ENCODE results near the gene TLDC2.
A peak's percentile ranks its signal among the peaks of the same experiment; 100 is the strongest.

The TLDC2 gene

DNA sequence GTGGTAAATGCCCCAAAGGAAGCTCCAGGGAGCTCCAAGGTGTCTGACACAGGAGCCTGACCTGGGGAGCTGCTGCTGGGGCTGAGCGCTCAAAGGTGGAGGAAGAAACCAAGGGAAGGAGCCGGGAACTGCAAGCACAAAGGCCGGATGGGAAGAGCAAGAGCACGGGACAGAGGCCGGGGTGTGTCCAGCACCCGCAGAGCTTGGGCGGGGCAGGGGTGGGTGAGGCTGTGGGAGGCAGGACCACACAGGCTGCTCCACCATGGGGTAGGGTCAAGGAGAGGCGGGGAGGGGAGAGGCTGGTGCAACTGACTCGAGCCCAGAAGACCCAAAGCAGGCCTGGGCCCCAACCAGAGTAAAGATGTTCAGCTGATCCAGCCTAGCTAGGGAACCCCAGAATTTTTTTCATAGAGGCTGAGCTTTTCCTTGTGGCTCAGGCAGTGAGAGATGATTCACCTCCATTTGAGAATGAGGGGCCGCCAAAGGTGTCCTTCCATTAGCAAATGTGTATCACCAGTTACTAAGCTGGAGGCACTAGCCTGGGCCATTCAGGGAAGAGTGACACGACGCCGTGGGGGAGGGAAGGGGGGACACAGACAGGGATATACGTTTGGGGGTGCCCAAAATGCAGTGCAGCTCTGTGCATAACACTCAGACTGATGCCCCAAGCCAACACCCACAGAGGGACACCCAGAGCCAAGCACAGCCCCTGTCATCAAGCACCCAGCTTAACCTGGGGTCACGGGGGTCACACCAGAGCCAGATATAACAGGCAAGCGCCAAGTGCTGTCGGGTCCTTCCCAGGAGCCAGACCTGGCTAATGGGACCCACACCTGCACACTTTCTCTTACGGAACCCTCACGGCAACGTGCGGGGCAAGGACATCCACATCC lies 21.3 kb upstream of the TLDC2 start:
- Histone ChIP-seq H3K4me1 (ENCODE audit: control insufficient read depth, insufficient read depth, low read length) (peaks cover 49% of the 10 kb centered on the region), H3K27me3 (ENCODE audit: control insufficient read depth, insufficient read depth, low read length) (no peaks in the 10 kb centered on the region), H3K9me3 (ENCODE audit: control insufficient read depth, low read length) (peaks cover 3% of the 10 kb centered on the region), H3K36me3 (ENCODE audit: control insufficient read depth, insufficient read depth, low read length) (no peaks in the 10 kb centered on the region), H3K4me3 (ENCODE audit: low read length) (no peak overlapping the region), H3K9ac (ENCODE audit: low read length) (no peak overlapping the region)

DNA sequence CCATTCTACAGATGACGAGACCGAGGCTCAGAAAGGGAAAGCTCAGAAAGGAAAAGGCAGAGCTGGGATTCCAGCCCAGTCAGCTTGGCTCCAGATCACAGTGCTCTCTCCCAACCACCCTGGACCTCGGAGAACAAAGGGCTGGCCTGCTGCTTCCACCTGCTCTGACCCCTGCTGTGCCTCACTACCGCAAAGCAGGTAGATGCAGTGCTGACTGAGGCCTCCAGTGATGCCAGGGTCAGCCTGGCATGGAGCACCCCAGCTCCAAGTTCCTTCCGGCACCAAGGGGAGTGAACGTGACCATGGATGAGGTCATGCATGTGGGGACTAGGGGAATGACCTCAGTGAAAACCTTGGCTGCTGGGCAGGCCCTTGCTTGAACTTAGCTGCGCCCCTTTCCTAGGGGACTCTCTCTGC lies 20.7 kb upstream of the TLDC2 start:
- no peak overlapping the region for H3K9ac ChIP-seq (ENCODE audit: low read length)

DNA sequence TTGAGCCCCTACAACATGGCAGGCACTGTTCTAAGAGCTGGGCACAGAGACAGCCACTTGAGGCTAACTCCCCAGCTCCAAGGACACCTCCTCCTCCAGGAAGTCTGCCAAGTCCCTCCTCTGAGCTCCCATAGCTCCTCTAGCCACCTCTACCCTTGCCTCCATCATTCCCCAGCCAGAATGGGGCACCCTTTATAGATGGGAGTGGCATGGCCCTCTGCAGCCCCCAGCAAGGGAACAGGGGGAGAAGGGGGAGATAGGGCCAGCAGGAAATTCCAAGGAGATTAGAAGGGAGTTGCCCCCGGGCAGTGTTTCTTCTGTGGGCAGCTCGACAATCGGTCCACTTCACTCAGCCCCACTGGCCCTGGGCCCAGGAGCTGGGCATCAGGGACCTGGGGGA lies 19.7 kb upstream of the TLDC2 start:
- H3K36me3 ChIP-seq (ENCODE audit: control insufficient read depth, insufficient read depth, low read length) = no peaks in the 10 kb centered on the region
- H3K9me3 ChIP-seq (ENCODE audit: control insufficient read depth, low read length) = no peaks in the 10 kb centered on the region
- H3K9ac ChIP-seq (ENCODE audit: low read length) = no peak overlapping the region
- H3K4me1 ChIP-seq (ENCODE audit: control insufficient read depth, insufficient read depth, low read length) = peaks cover 63% of the 10 kb centered on the region
- no peak overlapping the region for H3K4me3 ChIP-seq (ENCODE audit: low read length)
- H3K27me3 ChIP-seq (ENCODE audit: control insufficient read depth, insufficient read depth, low read length) = no peaks in the 10 kb centered on the region

More for the DNA sequence above, 20.7 kb upstream of the TLDC2 start:
- Histone ChIP-seq H3K27me3 (ENCODE audit: control insufficient read depth, insufficient read depth, low read length) (no peaks in the 10 kb centered on the region), H3K4me1 (ENCODE audit: control insufficient read depth, insufficient read depth, low read length) (peaks cover 53% of the 10 kb centered on the region), H3K9me3 (ENCODE audit: control insufficient read depth, low read length) (peaks cover 3% of the 10 kb centered on the region), H3K4me3 (ENCODE audit: low read length) (no peak overlapping the region), H3K36me3 (ENCODE audit: control insufficient read depth, insufficient read depth, low read length) (no peaks in the 10 kb centered on the region)

DNA sequence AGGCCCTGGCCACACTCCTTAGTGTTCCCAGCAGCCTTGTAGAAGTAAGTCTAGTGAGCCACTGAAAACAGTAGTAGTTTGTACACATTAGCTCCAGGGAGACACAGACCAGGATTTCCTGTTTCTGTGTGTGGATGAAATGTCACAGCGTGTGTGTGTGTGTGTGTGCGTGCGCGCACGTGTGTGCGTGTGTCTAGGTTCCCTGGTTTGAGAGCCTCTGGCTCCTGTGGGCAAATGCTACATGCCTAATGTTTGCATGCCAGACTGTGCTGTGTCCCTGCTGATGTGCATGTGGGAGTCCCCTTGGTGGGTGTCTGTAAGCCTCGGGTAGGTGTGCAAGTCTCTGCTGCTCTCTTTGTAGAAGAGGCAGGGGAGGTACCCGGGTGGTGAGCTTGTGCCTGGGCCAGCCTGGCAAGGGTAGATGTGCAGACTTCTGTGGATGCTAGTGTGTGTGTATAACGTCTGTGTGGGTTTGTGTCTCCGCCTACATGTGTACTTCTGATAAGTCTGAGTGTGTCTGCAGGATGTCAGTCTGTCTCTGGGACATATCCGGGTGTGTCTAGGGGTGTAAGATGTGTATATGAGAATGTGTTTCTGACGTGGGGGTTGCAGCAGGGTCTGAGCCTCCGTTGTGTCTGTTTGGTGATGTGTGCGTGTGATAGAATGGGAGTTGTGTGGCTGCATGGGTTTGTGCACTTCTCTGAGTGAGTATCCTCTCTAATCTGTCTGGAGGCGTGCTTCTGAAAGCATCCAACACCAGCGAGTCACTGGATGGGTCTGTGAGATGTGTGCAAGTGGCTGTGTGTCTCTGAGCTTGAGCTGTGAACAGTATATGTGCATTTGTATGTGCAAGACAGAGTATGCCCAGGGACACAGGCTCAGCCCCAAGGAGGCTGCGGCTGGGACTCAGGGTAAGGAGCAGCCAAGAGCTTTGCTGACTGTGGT lies 19.0 kb upstream of the TLDC2 start:
- peaks cover 6% of the 10 kb centered on the region for H3K27me3 ChIP-seq (ENCODE audit: control insufficient read depth, insufficient read depth, low read length)
- no peaks in the 10 kb centered on the region for H3K36me3 ChIP-seq (ENCODE audit: control insufficient read depth, insufficient read depth, low read length)
- H3K4me1 ChIP-seq (ENCODE audit: control insufficient read depth, insufficient read depth, low read length) = peaks cover 63% of the 10 kb centered on the region
- no peaks in the 10 kb centered on the region for H3K9me3 ChIP-seq (ENCODE audit: control insufficient read depth, low read length)
- no peak overlapping the region for H3K4me3 ChIP-seq (ENCODE audit: low read length)
- no peak overlapping the region for H3K9ac ChIP-seq (ENCODE audit: low read length)

DNA sequence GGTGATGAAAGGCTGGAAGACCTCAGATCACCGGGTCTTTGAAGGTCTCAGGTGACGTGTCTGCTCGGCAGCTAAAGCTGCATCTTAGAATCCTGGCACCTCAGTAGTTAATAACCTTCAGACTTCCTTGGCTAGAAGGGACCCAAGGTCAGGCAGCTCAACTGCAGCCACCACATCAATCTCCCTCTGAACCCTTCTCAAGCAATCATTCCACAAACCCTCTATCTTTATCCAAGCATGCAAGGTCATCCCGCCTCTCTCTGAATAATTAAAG lies 16.7 kb upstream of the TLDC2 start:
- Histone ChIP-seq H3K36me3 (ENCODE audit: control insufficient read depth, insufficient read depth, low read length) (no peaks in the 10 kb centered on the region), H3K27me3 (ENCODE audit: control insufficient read depth, insufficient read depth, low read length) (peaks cover 12% of the 10 kb centered on the region), H3K9ac (ENCODE audit: low read length) (no peak overlapping the region), H3K9me3 (ENCODE audit: control insufficient read depth, low read length) (no peaks in the 10 kb centered on the region), H3K4me1 (ENCODE audit: control insufficient read depth, insufficient read depth, low read length) (peaks cover 54% of the 10 kb centered on the region), H3K4me3 (ENCODE audit: low read length) (no peak overlapping the region)

DNA sequence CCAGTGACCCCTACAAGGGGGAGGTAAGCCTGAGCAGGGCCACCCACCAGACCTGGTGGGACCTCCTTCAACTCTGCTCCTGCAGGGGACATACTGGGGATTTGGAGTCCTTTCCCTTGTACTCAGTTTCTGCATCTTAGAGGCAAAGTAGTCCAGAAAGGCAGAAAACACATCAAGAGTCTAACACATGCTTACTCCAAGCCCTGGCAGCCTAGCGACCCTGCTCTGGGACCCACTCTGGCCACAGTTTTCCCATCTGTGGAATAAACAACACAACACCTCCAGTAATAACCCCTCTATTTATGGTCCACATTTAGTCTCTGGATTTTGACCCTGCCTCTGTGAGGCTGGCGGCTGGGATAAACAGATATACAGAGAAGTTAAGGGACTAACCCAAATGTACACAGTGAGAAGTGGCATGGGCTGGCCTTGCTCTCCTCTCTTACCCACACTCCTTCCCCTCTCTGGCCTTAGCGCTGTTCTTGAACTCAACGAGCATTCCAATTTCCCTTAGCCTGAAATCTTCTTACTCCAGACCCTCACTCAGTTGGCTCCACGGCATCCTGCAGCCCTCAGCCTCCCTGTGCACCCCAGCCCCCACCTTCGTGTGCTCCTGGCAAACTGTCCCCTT lies 16.1 kb upstream of the TLDC2 start:
- Histone ChIP-seq H3K4me3 (ENCODE audit: low read length) (no peak overlapping the region), H3K9me3 (ENCODE audit: control insufficient read depth, low read length) (no peaks in the 10 kb centered on the region), H3K36me3 (ENCODE audit: control insufficient read depth, insufficient read depth, low read length) (no peaks in the 10 kb centered on the region), H3K27me3 (ENCODE audit: control insufficient read depth, insufficient read depth, low read length) (peaks cover 12% of the 10 kb centered on the region), H3K4me1 (ENCODE audit: control insufficient read depth, insufficient read depth, low read length) (peaks cover 55% of the 10 kb centered on the region), H3K9ac (ENCODE audit: low read length) (peak overlapping the region; percentile 15)

DNA sequence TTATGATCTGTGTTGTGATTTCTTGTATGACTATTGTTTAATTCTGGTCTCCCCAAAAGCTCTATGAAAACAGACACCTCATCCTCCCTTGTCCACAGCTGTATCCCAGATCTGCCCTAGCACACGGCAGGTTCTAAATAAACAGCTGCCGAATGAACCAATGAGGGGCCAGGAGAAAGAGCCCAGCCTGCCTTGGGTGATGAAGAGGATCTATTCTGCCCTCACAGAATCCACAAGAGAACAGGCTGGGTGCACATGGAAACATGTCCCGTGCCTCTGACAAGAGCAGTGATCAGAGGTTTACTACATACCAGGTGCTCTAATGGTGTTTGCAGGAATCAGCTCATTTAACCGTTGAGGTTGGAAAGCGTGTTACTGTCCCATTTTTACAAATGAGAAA lies 15.6 kb upstream of the TLDC2 start:
- peak overlapping the region; percentile 15 for H3K9ac ChIP-seq (ENCODE audit: low read length)
- H3K9me3 ChIP-seq (ENCODE audit: control insufficient read depth, low read length) = no peaks in the 10 kb centered on the region
- no peak overlapping the region for H3K4me3 ChIP-seq (ENCODE audit: low read length)
- peaks cover 12% of the 10 kb centered on the region for H3K27me3 ChIP-seq (ENCODE audit: control insufficient read depth, insufficient read depth, low read length)
- H3K36me3 ChIP-seq (ENCODE audit: control insufficient read depth, insufficient read depth, low read length) = no peaks in the 10 kb centered on the region
- peaks cover 52% of the 10 kb centered on the region for H3K4me1 ChIP-seq (ENCODE audit: control insufficient read depth, insufficient read depth, low read length)

DNA sequence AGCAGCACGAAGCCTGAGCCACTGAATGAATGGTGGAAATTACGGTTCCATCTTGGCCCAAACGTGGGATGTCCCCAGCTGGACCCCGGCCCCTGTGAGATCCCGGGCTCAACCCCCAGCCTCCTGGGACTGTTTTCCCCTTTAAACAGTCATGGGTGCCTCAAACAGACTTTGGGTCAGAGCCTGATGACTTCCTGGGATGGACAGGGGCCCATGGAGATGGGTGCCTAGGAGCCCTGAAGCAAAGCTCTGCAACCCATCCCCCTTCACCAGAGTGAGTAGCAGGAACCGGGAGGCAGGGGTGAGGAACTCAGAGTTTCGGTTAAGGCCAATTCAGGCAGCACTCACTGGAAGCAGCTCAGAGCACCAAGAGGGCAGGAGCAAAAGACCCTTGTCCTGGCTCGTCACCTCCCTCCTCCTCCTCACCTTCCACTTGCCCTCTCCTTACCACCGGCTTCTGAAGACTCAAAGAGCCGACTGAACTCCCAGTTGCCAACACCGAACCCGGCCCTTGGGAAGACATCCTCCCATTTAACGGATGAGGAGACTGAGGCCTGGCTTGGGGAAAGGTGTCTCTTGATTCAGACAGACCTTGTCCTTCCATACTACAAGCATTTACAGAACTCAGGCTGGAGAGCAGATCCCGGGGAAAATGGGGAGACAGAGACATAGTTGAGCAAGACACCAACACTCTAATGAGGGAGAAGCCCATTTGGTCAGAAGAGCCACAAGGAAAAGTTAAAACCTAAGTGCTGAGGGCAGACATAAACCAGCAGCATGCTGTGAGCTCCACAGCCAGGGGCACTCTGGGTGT lies 14.9 kb upstream of the TLDC2 start:
- peaks cover 45% of the 10 kb centered on the region for H3K4me1 ChIP-seq (ENCODE audit: control insufficient read depth, insufficient read depth, low read length)
- peak overlapping the region; percentile 59 for H3K9ac ChIP-seq (ENCODE audit: low read length)
- H3K27me3 ChIP-seq (ENCODE audit: control insufficient read depth, insufficient read depth, low read length) = peaks cover 12% of the 10 kb centered on the region
- no peaks in the 10 kb centered on the region for H3K36me3 ChIP-seq (ENCODE audit: control insufficient read depth, insufficient read depth, low read length)
- no peaks in the 10 kb centered on the region for H3K9me3 ChIP-seq (ENCODE audit: control insufficient read depth, low read length)
- H3K4me3 ChIP-seq (ENCODE audit: low read length) = no peak overlapping the region

DNA sequence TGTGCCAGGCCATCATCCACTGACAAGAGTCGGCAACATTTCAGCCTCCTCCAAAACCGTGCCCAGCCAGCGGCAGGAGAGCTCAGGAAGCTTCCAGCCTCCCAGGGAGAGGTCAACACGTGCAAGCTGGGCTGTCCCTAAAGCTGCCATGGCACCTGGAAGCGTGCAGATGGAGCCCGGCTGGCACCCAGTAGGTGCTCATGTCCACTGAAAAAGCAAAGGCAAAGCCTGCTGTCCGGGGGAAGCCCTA lies 14.4 kb upstream of the TLDC2 start:
- Histone ChIP-seq H3K36me3 (ENCODE audit: control insufficient read depth, insufficient read depth, low read length) (no peaks in the 10 kb centered on the region), H3K4me1 (ENCODE audit: control insufficient read depth, insufficient read depth, low read length) (peaks cover 40% of the 10 kb centered on the region), H3K4me3 (ENCODE audit: low read length) (no peak overlapping the region), H3K9me3 (ENCODE audit: control insufficient read depth, low read length) (no peaks in the 10 kb centered on the region), H3K9ac (ENCODE audit: low read length) (peak overlapping the region; percentile 59), H3K27me3 (ENCODE audit: control insufficient read depth, insufficient read depth, low read length) (peaks cover 12% of the 10 kb centered on the region)

DNA sequence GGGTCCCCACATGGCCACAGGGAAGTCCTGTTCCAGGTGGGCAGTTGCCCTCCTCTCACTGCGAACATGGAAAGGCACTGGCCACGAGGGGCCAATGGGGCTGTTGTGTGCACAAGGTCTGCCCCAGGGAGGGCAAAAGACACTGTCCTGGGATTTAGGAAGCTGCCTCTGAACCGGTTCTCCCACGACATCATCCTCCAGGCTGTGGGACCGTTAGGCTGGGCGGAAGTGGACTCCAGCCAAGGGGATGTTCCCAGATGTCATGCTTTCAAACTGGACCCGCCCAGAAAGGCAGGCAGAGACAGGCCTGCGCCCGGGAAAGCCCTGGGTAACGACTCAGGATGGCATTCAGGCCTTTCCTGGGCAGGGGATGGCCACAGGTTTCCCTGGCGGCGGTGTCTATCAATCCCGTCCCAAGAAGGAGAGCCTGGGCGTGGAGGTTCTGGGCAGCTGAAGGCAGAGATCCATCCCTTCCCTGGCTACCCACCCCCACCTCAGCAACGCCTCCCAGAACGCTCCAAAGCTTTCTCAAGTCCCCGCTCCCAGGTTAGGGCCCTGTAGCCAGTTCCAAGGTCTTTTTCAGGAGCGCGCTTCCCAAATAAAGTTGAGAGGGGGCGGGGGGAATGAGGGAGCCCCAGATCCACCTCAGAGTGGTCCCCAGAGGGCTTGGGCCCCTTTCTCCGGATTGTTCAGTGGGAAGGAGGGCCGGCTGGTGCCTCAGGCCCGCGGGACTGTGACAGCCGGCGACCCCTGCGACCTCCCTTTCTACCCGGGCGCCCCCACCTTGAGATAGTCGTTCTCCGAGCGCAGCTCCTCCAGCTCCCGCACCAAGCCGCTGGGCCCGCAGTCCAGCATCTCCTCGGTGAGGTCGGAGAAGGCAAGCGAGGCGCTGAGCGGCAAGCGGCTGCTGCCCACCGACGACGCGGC lies 13.8 kb upstream of the TLDC2 start:
- no peaks in the 10 kb centered on the region for H3K36me3 ChIP-seq (ENCODE audit: control insufficient read depth, insufficient read depth, low read length)
- no peaks in the 10 kb centered on the region for H3K9me3 ChIP-seq (ENCODE audit: control insufficient read depth, low read length)
- H3K4me1 ChIP-seq (ENCODE audit: control insufficient read depth, insufficient read depth, low read length) = peaks cover 34% of the 10 kb centered on the region
- H3K9ac ChIP-seq (ENCODE audit: low read length) = peak overlapping the region; percentile 59
- no peak overlapping the region for H3K4me3 ChIP-seq (ENCODE audit: low read length)
- H3K27me3 ChIP-seq (ENCODE audit: control insufficient read depth, insufficient read depth, low read length) = peaks cover 12% of the 10 kb centered on the region
